ENCODE results near the gene PXK. TPM values are rescaled to one million over a fixed set of nuclear protein-coding genes. Genes with fewer than 3 reads are reported as not detected.
"Not testable (repeated sequence)": the region's sequence is repeated elsewhere in the genome, so short reads cannot be mapped to it uniquely, and the experiment has no call there.

Gene PXK
- total RNA-seq, 3 donors from 2014 or later (not counting 1 experiment from before 2014, with no cell fraction given), result 42.1 to 53.8 (median 48.9) TPM

- Histone ChIP-seq H3K9me3 (ENCODE audit: control insufficient read depth, insufficient read depth, low read length) (no peaks in the 10 kb centered on the region), H3K4me3 (ENCODE audit: low read length) (no peak overlapping the region), H3K27me3 (ENCODE audit: control insufficient read depth, insufficient read depth, low read length) (no peaks in the 10 kb centered on the region), H3K27ac (ENCODE audit: low read length) (no peak overlapping the region), H3K36me3 (ENCODE audit: control insufficient read depth, insufficient read depth, low read length) (peaks cover 18% of the 10 kb centered on the region), H3K4me1 (ENCODE audit: control insufficient read depth, insufficient read depth, low read length) (peaks cover 12% of the 10 kb centered on the region)
- intact Hi-C loops (cut with micrococcal nuclease), result no loop called here
- Mint-ChIP-seq H3K27me3 (ENCODE audit: low read depth in 2 of 2) (peaks cover 0 to 7% of the 10 kb centered on the region in 2 donors), H3K9me3 (no peaks in the 10 kb centered on the region), H3K27ac (no peak overlapping the region), H3K4me3 (peak overlapping the region; percentile 2), H3K36me3 (no peaks in the 10 kb centered on the region), H3K4me1 (peaks cover 19 to 22% of the 10 kb centered on the region in 2 donors)
- ATAC-seq (no peak), DNase-seq (no peak)
- no peak for TF ChIP-seq CTCF (IDR thresholded peaks at IDR 0.05)
- WGBS (ENCODE audit: insufficient coverage), result 94% methylated on average over 1 of the region's 1 CpG
Observed at GRCh38 chr3:58434990-58435389, 102.3 kb downstream of the PXK start.

- H3K27me3 ChIP-seq (ENCODE audit: control insufficient read depth, insufficient read depth, low read length); H3K36me3 ChIP-seq (ENCODE audit: control insufficient read depth, insufficient read depth, low read length); H3K9me3 Mint-ChIP-seq; DNase-seq; intact Hi-C loops (cut with micrococcal nuclease); ATAC-seq; H3K27ac ChIP-seq (ENCODE audit: low read length); H3K27me3 Mint-ChIP-seq (ENCODE audit: low read depth in 2 of 2); H3K36me3 Mint-ChIP-seq; H3K4me3 Mint-ChIP-seq; H3K4me3 ChIP-seq (ENCODE audit: low read length); H3K27ac Mint-ChIP-seq; H3K9me3 ChIP-seq (ENCODE audit: control insufficient read depth, insufficient read depth, low read length): not testable (repeated sequence)
- H3K4me1 Mint-ChIP-seq, result peaks cover 16 to 19% of the 10 kb centered on the region in 2 donors
- peaks cover 10% of the 10 kb centered on the region for H3K4me1 ChIP-seq (ENCODE audit: control insufficient read depth, insufficient read depth, low read length)
- 89% methylated on average over 8 of the region's 8 CpGs for WGBS (ENCODE audit: insufficient coverage)
Observed at GRCh38 chr3:58437276-58437675, 104.6 kb downstream of the PXK start.

GRCh38 chr3:58440996-58441355 lies 108.3 kb downstream of the PXK start:
- ATAC-seq; H3K4me1 ChIP-seq (ENCODE audit: control insufficient read depth, insufficient read depth, low read length); H3K27ac Mint-ChIP-seq; H3K4me3 Mint-ChIP-seq; H3K36me3 ChIP-seq (ENCODE audit: control insufficient read depth, insufficient read depth, low read length); H3K27me3 ChIP-seq (ENCODE audit: control insufficient read depth, insufficient read depth, low read length); H3K9me3 ChIP-seq (ENCODE audit: control insufficient read depth, insufficient read depth, low read length); H3K36me3 Mint-ChIP-seq; H3K4me1 Mint-ChIP-seq; H3K9me3 Mint-ChIP-seq; H3K27me3 Mint-ChIP-seq (ENCODE audit: low read depth in 2 of 2); DNase-seq; intact Hi-C loops (cut with micrococcal nuclease); H3K4me3 ChIP-seq (ENCODE audit: low read length); H3K27ac ChIP-seq (ENCODE audit: low read length): not testable (repeated sequence)
- 94% methylated on average over 6 of the region's 6 CpGs for whole genome bisulfite sequencing (ENCODE audit: insufficient coverage)

GRCh38 chr3:58441514-58442450 lies 109.1 kb downstream of the PXK start:
- no peaks in the 10 kb centered on the region for H3K4me1 Mint-ChIP-seq
- Histone ChIP-seq H3K9me3 (ENCODE audit: control insufficient read depth, insufficient read depth, low read length) (no peaks in the 10 kb centered on the region), H3K4me1 (ENCODE audit: control insufficient read depth, insufficient read depth, low read length) (no peaks in the 10 kb centered on the region), H3K36me3 (ENCODE audit: control insufficient read depth, insufficient read depth, low read length) (no peaks in the 10 kb centered on the region), H3K27me3 (ENCODE audit: control insufficient read depth, insufficient read depth, low read length) (no peaks in the 10 kb centered on the region), H3K4me3 (ENCODE audit: low read length) (no peak overlapping the region), H3K27ac (ENCODE audit: low read length) (no peak overlapping the region)
- WGBS (ENCODE audit: insufficient coverage), result 82% methylated on average over 4 of the region's 4 CpGs
- intact Hi-C loops (cut with micrococcal nuclease), result no loop called here
- peaks cover 2 to 4% of the 10 kb centered on the region in 2 donors for H3K27me3 Mint-ChIP-seq (ENCODE audit: low read depth in 2 of 2)
- DNase-seq, result no peak
- no peaks in the 10 kb centered on the region for H3K9me3 Mint-ChIP-seq
- no peak for TF ChIP-seq CTCF (IDR thresholded peaks at IDR 0.05)
- no peak overlapping the region for H3K27ac Mint-ChIP-seq
- no peaks in the 10 kb centered on the region for H3K36me3 Mint-ChIP-seq
- ATAC-seq, result no peak
- no peak overlapping the region for H3K4me3 Mint-ChIP-seq
